ENCODE measurements around the gene DENND4B.

DENND4B gene

DNA sequence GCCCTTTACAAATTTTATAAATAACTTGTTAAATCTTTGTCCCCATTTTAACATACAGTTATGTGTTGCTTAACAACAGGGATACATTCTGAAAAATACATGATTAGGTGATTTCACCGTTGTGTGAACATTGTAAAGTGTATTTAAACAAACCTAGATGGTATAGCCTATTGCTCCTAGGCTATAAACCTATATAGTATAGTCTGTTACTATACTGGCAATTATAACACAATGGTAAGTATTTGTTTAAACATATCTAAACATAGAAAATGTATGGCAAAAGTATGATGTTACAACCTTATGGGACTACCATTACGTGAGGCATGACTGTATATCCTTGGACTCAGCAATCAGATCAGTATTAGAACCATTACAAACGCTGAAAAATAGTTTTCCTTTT is 60.4 kb downstream of the DENND4B start:
- no peak for DNase-seq (ENCODE audit: low read depth, low spot score)

- no peak for DNase-seq (ENCODE audit: low read depth, low spot score)
Measured at GRCh38 chr1:153883223-153883622, 63.3 kb downstream of the DENND4B start.

DNA sequence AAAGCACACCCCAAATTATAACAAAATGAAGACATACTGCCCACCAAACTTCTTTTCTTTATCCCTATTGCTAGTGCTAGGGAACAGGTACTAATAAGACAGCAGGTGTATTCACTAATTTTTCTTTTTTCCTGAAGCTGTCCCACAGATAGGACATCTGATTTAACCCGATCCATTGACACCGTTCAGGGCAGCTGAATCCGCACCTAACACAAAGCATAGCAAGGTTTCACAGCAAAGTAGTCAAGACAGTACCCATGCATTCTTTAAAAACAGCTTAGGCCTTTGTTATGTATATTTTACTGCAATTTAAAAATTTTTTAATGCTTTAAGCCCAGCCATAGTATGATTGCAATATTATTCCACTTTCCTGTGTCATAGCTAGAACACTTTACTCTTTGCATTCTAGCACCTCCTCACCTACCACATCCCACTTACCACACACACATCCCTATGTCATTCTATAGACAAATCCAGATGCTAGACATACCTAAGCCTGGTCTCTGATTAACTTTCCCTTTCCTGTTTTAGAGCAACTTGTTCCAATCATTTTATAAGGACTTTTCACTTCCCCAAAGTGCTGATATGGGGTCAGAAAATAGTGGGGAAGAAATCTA is 64.1 kb downstream of the DENND4B start:
- DNase-seq (ENCODE audit: low read depth, low spot score) = no peak

GRCh38 chr1:153881751-153882150 is 64.8 kb downstream of the DENND4B start:
- DNase-seq (ENCODE audit: low read depth, low spot score) = peak; percentile 6

GRCh38 chr1:153880962-153881361 is 65.6 kb downstream of the DENND4B start:
- DNase-seq (ENCODE audit: low read depth, low spot score) = peak; percentile 86

DNA sequence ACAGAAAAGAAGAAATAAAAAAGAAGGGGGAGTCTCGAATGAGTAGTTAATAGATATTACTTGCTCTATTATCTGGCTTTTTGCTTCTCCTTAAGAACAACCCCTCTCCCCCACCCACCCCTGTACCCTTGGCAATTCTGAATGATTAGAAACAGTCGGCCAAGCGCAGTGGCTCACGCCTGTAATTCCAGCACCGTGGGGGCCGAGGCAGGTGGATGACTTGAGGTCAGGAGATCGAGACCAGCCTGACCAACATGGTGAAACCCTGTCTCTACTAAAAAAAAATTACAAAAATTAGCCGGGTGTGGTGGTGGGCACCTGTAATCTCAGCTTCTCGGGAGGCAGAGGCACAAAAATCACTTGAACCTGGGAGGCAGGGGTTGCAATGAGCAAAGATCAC is 66.5 kb downstream of the DENND4B start:
- no peak for DNase-seq (ENCODE audit: low read depth, low spot score)
